Measurements from ENCODE around the gene SAMD11.
A peak's percentile ranks its signal among the peaks of the same experiment; 100 is the strongest.

Gene SAMD11

GRCh38 chr1:901108-901859, 22.4 kb upstream of the SAMD11 start:
- TF ChIP-seq CTCF (IDR thresholded peaks at IDR 0.05): no peak
- DNase-seq: no peak

GRCh38 chr1:902802-903201, 20.9 kb upstream of the SAMD11 start:
- peaks cover 86% of the 10 kb centered on the region for H3K27me3 Mint-ChIP-seq (ENCODE audit: low read depth, poor library complexity)
- no peak overlapping the region for H3K4me3 Mint-ChIP-seq
- DNase-seq: no peak
- H3K36me3 Mint-ChIP-seq (ENCODE audit: low read depth): no peaks in the 10 kb centered on the region
- peaks cover 30% of the 10 kb centered on the region for H3K4me1 Mint-ChIP-seq
- no peak for TF ChIP-seq CTCF (IDR thresholded peaks at IDR 0.05)
- H3K27ac Mint-ChIP-seq: no peak overlapping the region
- H3K9me3 Mint-ChIP-seq: no peaks in the 10 kb centered on the region

More at GRCh38 chr1:901108-901859, 22.4 kb upstream of the SAMD11 start:
- H3K4me1 Mint-ChIP-seq: peaks cover 14% of the 10 kb centered on the region
- no peaks in the 10 kb centered on the region for H3K9me3 Mint-ChIP-seq
- no peaks in the 10 kb centered on the region for H3K36me3 Mint-ChIP-seq (ENCODE audit: low read depth)
- H3K4me3 Mint-ChIP-seq: no peak overlapping the region
- H3K27me3 Mint-ChIP-seq (ENCODE audit: low read depth, poor library complexity): peaks cover 87% of the 10 kb centered on the region
- no peak overlapping the region for H3K27ac Mint-ChIP-seq

- no peak overlapping the region for H3K27ac Mint-ChIP-seq
These were observed 20.4 kb upstream of the SAMD11 start for GRCh38 chr1:903305-903704.

GRCh38 chr1:903721-904271, 19.9 kb upstream of the SAMD11 start:
- TF ChIP-seq CTCF (IDR thresholded peaks at IDR 0.05): no peak
- no peak overlapping the region for H3K4me3 Mint-ChIP-seq
- H3K27me3 Mint-ChIP-seq (ENCODE audit: low read depth, poor library complexity): peaks cover 82% of the 10 kb centered on the region
- peaks cover 5% of the 10 kb centered on the region for H3K36me3 Mint-ChIP-seq (ENCODE audit: low read depth)
- H3K27ac Mint-ChIP-seq: no peak overlapping the region
- no peak for DNase-seq
- peaks cover 36% of the 10 kb centered on the region for H3K4me1 Mint-ChIP-seq
- peaks cover 4% of the 10 kb centered on the region for H3K9me3 Mint-ChIP-seq

More at GRCh38 chr1:903305-903704, 20.4 kb upstream of the SAMD11 start:
- peaks cover 3% of the 10 kb centered on the region for H3K9me3 Mint-ChIP-seq
- DNase-seq: no peak
- H3K4me3 Mint-ChIP-seq: peak overlapping the region; percentile 50
- no peak for TF ChIP-seq CTCF (IDR thresholded peaks at IDR 0.05)
- peaks cover 3% of the 10 kb centered on the region for H3K36me3 Mint-ChIP-seq (ENCODE audit: low read depth)
- H3K4me1 Mint-ChIP-seq: peaks cover 35% of the 10 kb centered on the region
- H3K27me3 Mint-ChIP-seq (ENCODE audit: low read depth, poor library complexity): peaks cover 86% of the 10 kb centered on the region

GRCh38 chr1:904310-904950, 19.3 kb upstream of the SAMD11 start:
- H3K9me3 Mint-ChIP-seq: peaks cover 4% of the 10 kb centered on the region
- no peak overlapping the region for H3K27ac Mint-ChIP-seq
- peaks cover 36% of the 10 kb centered on the region for H3K4me1 Mint-ChIP-seq
- H3K4me3 Mint-ChIP-seq: peak overlapping the region; percentile 74
- peak; percentile 92 for DNase-seq
- peaks cover 76% of the 10 kb centered on the region for H3K27me3 Mint-ChIP-seq (ENCODE audit: low read depth, poor library complexity)
- TF ChIP-seq CTCF (IDR thresholded peaks at IDR 0.05): peak; percentile 74
- peaks cover 5% of the 10 kb centered on the region for H3K36me3 Mint-ChIP-seq (ENCODE audit: low read depth)
